T-helper 1 cell treated with Interleukin-12 subunit alpha and Interleukin-12 subunit beta and Interleukin-4 antibody, amounts not matched to agents 30 μg/mL and 1 μg/mL, for 36 hours (primary cell): ENCODE results near the gene SCN3B.
A peak's percentile ranks its signal among the peaks of the same experiment; 100 is the strongest.

Experiments used
- H3K27ac Mint-ChIP-seq: one replicate; pipeline ENCODE4 v1.8.0; 2021; ENCODE audit warnings: mild to moderate bottlenecking, mixed read lengths
- H3K27me3 Mint-ChIP-seq: one replicate; pipeline ENCODE4 v1.8.0; 2021; ENCODE audit warnings: low read depth, mixed read lengths
- H3K36me3 Mint-ChIP-seq: one replicate; pipeline ENCODE4 v1.8.0; 2021; ENCODE audit warnings: low read depth, mixed read lengths
- H3K4me1 Mint-ChIP-seq: one replicate; pipeline ENCODE4 v1.8.0; 2021; ENCODE audit warnings: low read depth, mixed read lengths
- H3K4me3 Mint-ChIP-seq: one replicate; pipeline ENCODE4 v1.8.0; 2021; ENCODE audit warnings: mild to moderate bottlenecking, moderate library complexity, mixed read lengths
- H3K9me3 Mint-ChIP-seq: one replicate; pipeline ENCODE4 v1.8.0; 2021; ENCODE audit warnings: mixed read lengths

The SCN3B gene

DNA sequence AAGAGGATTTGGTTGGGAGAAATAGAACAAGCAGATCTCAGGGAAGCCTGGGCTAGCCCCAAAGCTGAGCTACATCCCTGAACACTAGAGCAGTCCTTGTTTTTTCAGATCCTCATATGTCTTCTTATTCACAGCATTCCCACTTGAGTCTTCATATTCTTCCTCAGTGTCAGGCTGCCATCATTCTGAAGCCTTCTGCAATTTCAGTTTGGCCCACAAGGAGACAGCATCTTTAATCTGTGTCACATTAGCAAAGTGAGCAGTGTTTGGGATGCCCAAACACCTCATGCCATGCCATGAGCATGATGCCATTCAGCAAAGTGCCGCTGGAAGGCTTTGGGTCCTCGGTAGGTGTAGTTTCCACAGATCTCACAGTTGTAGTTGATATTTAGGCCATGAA is 56.6 kb downstream of the SCN3B start:
- H3K4me1 Mint-ChIP-seq, result peaks cover 1% of the 10 kb centered on the region
- no peak overlapping the region for H3K4me3 Mint-ChIP-seq
- no peak overlapping the region for H3K27ac Mint-ChIP-seq
- H3K27me3 Mint-ChIP-seq, result no peaks in the 10 kb centered on the region
- H3K9me3 Mint-ChIP-seq, result no peaks in the 10 kb centered on the region
- H3K36me3 Mint-ChIP-seq, result peaks cover 66% of the 10 kb centered on the region

- Mint-ChIP-seq H3K27ac (no peak overlapping the region), H3K36me3 (peaks cover 51% of the 10 kb centered on the region), H3K4me3 (no peak overlapping the region), H3K9me3 (no peaks in the 10 kb centered on the region), H3K4me1 (peaks cover 3% of the 10 kb centered on the region), H3K27me3 (no peaks in the 10 kb centered on the region)
Observed at GRCh38 chr11:123594921-123595320, 59.5 kb downstream of the SCN3B start.

GRCh38 chr11:123594188-123594901 is 60.1 kb downstream of the SCN3B start:
- Mint-ChIP-seq H3K4me3 (no peak overlapping the region), H3K9me3 (no peaks in the 10 kb centered on the region), H3K27me3 (no peaks in the 10 kb centered on the region), H3K27ac (no peak overlapping the region), H3K36me3 (peaks cover 48% of the 10 kb centered on the region), H3K4me1 (peaks cover 3% of the 10 kb centered on the region)

DNA sequence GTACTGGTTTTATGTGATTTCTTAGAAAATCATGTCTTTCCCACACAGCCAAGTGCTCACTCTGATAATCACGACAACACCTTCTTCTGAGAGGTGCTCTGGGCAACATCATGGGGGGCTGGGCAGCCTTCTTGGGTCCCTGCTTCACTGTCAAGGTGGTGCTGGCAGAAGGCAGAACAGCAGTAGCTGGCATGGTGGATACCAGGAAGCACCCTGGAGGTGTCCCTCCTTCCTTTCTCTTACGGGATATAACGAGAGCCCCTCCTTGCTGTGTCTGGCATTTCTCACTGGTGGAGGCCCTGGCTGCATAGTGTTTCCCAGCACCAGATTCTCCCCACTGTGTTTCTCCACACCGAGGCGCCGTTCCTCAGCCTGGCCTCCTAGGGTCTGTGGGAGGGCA is 60.9 kb downstream of the SCN3B start:
- H3K27ac Mint-ChIP-seq, result no peak overlapping the region
- H3K27me3 Mint-ChIP-seq, result no peaks in the 10 kb centered on the region
- H3K4me3 Mint-ChIP-seq, result no peak overlapping the region
- H3K9me3 Mint-ChIP-seq, result no peaks in the 10 kb centered on the region
- peaks cover 40% of the 10 kb centered on the region for H3K36me3 Mint-ChIP-seq
- H3K4me1 Mint-ChIP-seq, result peaks cover 3% of the 10 kb centered on the region

GRCh38 chr11:123590296-123590912 is 64.0 kb downstream of the SCN3B start:
- Mint-ChIP-seq H3K27ac (no peak overlapping the region), H3K36me3 (peaks cover 25% of the 10 kb centered on the region), H3K9me3 (no peaks in the 10 kb centered on the region), H3K27me3 (no peaks in the 10 kb centered on the region), H3K4me3 (no peak overlapping the region), H3K4me1 (peaks cover 3% of the 10 kb centered on the region)

DNA sequence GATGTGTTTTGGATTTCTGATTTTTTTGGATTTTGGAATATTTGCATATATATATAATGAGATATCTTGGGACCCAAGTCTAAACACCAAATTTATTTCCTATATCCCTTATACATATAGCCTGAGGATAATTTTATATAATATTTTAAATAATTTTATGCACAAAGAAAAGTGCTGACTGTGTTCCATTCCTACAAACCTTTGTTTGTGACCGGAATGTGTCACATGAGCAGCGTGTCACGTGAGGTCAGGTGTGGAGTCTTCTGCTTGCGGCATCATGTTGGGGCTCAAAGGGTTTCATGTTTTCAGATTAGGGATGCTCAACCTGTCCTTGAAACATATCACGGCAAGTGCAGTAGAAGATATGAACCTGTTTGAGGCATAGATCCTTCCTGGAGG is 65.6 kb downstream of the SCN3B start:
- no peak overlapping the region for H3K27ac Mint-ChIP-seq
- H3K36me3 Mint-ChIP-seq, result peaks cover 15% of the 10 kb centered on the region
- peaks cover 4% of the 10 kb centered on the region for H3K4me1 Mint-ChIP-seq
- H3K27me3 Mint-ChIP-seq, result no peaks in the 10 kb centered on the region
- H3K4me3 Mint-ChIP-seq, result no peak overlapping the region
- no peaks in the 10 kb centered on the region for H3K9me3 Mint-ChIP-seq

DNA sequence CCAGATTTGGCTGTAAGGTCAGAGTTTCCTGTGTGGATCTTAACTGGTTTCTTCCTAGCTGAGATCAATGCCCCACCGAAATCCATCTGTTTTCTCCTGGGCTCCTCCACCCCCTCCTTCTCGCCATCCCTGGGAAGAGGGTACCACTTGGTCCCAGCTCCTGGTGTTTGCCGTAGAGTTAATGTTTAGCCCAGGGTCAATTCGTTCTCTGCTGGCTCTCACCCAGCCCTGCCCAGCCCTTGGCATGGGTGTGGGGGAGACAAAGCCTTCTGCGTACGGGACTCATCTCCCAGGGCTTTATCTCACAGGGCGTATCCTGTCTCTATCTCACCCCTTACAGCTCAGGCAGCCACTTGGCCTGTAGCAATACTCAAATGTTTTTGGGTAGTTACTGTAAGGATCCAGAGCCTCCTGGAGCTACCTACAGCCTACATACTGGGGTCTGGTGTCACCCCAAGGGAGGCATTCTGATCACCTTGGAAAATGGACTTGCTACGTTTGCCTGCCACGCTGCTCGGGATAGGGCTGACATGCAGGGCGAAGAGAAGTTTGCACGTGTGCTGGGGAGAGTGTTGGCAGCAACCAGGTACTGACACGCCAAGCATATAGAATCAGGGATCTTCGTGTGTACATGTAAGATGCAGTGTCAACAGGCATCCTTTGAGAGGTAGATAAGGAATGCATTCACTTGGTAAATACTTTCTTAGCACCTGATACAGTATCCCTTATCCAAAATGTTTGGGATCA is 66.1 kb downstream of the SCN3B start:
- Mint-ChIP-seq H3K4me1 (peaks cover 5% of the 10 kb centered on the region), H3K27ac (peak overlapping the region; percentile 19), H3K9me3 (no peaks in the 10 kb centered on the region), H3K27me3 (no peaks in the 10 kb centered on the region), H3K4me3 (no peak overlapping the region), H3K36me3 (peaks cover 11% of the 10 kb centered on the region)

GRCh38 chr11:123587559-123587958 is 66.9 kb downstream of the SCN3B start:
- Mint-ChIP-seq H3K27ac (peak overlapping the region; percentile 19), H3K4me1 (peaks cover 10% of the 10 kb centered on the region), H3K9me3 (no peaks in the 10 kb centered on the region), H3K27me3 (no peaks in the 10 kb centered on the region), H3K4me3 (no peak overlapping the region), H3K36me3 (peaks cover 13% of the 10 kb centered on the region)

DNA sequence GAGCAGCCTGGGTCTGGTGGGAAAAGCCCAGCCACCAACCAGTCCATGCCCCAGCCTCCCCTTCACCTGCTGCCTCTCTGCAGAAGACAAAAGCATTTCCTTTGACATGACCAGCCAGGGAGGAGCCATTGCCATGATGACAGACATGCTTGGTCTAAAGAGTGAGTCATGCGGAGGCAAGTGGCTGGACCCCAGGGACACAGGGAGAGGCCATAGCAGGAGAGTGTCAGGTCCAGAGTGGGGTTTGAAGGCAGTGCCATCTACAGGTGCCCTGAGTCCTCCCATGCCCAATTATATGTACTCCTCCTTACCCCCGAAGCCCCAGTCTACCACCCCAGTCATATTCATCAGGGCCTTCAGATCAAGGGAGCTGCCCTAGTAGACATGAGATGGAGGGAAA is 67.4 kb downstream of the SCN3B start:
- Mint-ChIP-seq H3K27ac (no peak overlapping the region), H3K27me3 (no peaks in the 10 kb centered on the region), H3K36me3 (peaks cover 10% of the 10 kb centered on the region), H3K4me3 (no peak overlapping the region), H3K4me1 (peaks cover 6% of the 10 kb centered on the region), H3K9me3 (no peaks in the 10 kb centered on the region)

DNA sequence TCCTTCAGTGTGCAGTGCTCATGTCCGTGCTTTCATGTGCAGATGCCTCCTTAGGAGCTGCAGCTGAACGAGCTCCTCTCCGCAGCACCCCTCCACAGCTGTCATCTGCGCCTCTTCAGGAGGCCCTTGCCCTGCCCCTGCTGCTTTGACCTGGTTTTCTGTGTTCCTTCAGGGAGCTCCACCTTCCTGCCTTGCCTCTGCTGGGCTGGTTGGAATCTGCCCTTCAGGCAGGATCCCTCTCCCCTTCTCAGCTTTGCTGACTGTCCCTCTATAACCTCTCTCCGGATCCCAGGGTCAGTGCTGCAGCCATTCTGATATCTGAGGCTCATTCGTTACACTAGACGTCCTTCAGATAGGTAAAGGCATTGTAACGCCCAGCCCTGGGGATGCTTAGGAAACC is 67.9 kb downstream of the SCN3B start:
- Mint-ChIP-seq H3K4me1 (peaks cover 6% of the 10 kb centered on the region), H3K27ac (peak overlapping the region; percentile 16), H3K36me3 (peaks cover 12% of the 10 kb centered on the region)

GRCh38 chr11:123585706-123586105 is 68.7 kb downstream of the SCN3B start:
- no peaks in the 10 kb centered on the region for H3K27me3 Mint-ChIP-seq
- H3K27ac Mint-ChIP-seq, result no peak overlapping the region
- H3K36me3 Mint-ChIP-seq, result peaks cover 13% of the 10 kb centered on the region
- H3K4me1 Mint-ChIP-seq, result peaks cover 11% of the 10 kb centered on the region
- no peak overlapping the region for H3K4me3 Mint-ChIP-seq
- H3K9me3 Mint-ChIP-seq, result no peaks in the 10 kb centered on the region

More for the DNA sequence above, 67.9 kb downstream of the SCN3B start:
- Mint-ChIP-seq H3K4me3 (no peak overlapping the region), H3K9me3 (no peaks in the 10 kb centered on the region), H3K27me3 (no peaks in the 10 kb centered on the region)

GRCh38 chr11:123585206-123585605 is 69.2 kb downstream of the SCN3B start:
- H3K9me3 Mint-ChIP-seq, result no peaks in the 10 kb centered on the region
- H3K36me3 Mint-ChIP-seq, result peaks cover 14% of the 10 kb centered on the region
- H3K4me3 Mint-ChIP-seq, result no peak overlapping the region
- peak overlapping the region; percentile 55 for H3K27ac Mint-ChIP-seq
- H3K27me3 Mint-ChIP-seq, result no peaks in the 10 kb centered on the region
- H3K4me1 Mint-ChIP-seq, result peaks cover 14% of the 10 kb centered on the region

DNA sequence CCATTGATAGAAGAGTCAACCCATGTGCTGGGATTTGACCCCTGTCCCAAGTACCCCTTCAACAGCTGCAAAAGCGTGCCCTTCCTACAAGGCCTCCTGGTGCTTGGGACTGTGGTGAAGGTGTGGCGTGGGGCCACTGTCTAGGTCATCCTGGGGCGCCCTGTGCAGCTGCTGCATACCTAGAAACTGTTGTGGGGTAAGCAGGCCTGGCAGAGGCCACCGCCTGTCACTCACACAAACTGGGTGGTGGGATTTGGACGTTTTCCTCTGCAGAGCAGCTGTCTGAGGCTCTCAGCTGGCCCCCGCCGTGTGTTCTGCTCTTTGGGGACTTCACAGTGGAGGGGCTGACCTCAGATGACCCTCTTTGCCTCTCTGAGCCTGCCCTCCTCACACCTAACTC is 69.7 kb downstream of the SCN3B start:
- H3K9me3 Mint-ChIP-seq, result no peaks in the 10 kb centered on the region
- H3K27ac Mint-ChIP-seq, result peak overlapping the region; percentile 55
- H3K4me3 Mint-ChIP-seq, result no peak overlapping the region
- H3K36me3 Mint-ChIP-seq, result peaks cover 17% of the 10 kb centered on the region
- peaks cover 14% of the 10 kb centered on the region for H3K4me1 Mint-ChIP-seq
- no peaks in the 10 kb centered on the region for H3K27me3 Mint-ChIP-seq

GRCh38 chr11:123584186-123584585 is 70.2 kb downstream of the SCN3B start:
- H3K9me3 Mint-ChIP-seq, result no peaks in the 10 kb centered on the region
- peaks cover 17% of the 10 kb centered on the region for H3K4me1 Mint-ChIP-seq
- H3K4me3 Mint-ChIP-seq, result no peak overlapping the region
- peaks cover 17% of the 10 kb centered on the region for H3K36me3 Mint-ChIP-seq
- no peaks in the 10 kb centered on the region for H3K27me3 Mint-ChIP-seq
- H3K27ac Mint-ChIP-seq, result no peak overlapping the region

GRCh38 chr11:123582992-123583504 is 71.4 kb downstream of the SCN3B start:
- H3K36me3 Mint-ChIP-seq, result peaks cover 16% of the 10 kb centered on the region
- no peak overlapping the region for H3K27ac Mint-ChIP-seq
- H3K27me3 Mint-ChIP-seq, result no peaks in the 10 kb centered on the region
- no peak overlapping the region for H3K4me3 Mint-ChIP-seq
- no peaks in the 10 kb centered on the region for H3K9me3 Mint-ChIP-seq
- H3K4me1 Mint-ChIP-seq, result peaks cover 17% of the 10 kb centered on the region
